GM19240 (cell line): ENCODE measurements around the gene BMPER.

Experiments used
- DNase-seq: peaks from one replicate; pipeline ENCODE4 v3.0.0; 2011; ENCODE audit warnings: low spot score; ENCODE audit not compliant: insufficient read length

Gene BMPER

GRCh38 chr7:33922820-33923219, 17.5 kb downstream of the BMPER start:
- no peak for DNase-seq

- no peak for DNase-seq
These were observed 18.3 kb downstream of the BMPER start for GRCh38 chr7:33923440-33924229.

- DNase-seq, result no peak
These were observed 21.2 kb downstream of the BMPER start for GRCh38 chr7:33926535-33926934.

- no peak for DNase-seq
These were observed 23.6 kb downstream of the BMPER start for GRCh38 chr7:33928986-33929385.

GRCh38 chr7:33932221-33932620, 26.9 kb downstream of the BMPER start:
- no peak for DNase-seq

- peak; percentile 29 for DNase-seq
These were observed 27.6 kb downstream of the BMPER start for GRCh38 chr7:33932832-33933468.

GRCh38 chr7:33933611-33934281, 28.4 kb downstream of the BMPER start:
- DNase-seq, result no peak

GRCh38 chr7:33934391-33934790, 29.1 kb downstream of the BMPER start:
- DNase-seq, result no peak

GRCh38 chr7:33936503-33936902, 31.2 kb downstream of the BMPER start:
- no peak for DNase-seq

GRCh38 chr7:33937871-33938270, 32.5 kb downstream of the BMPER start:
- no peak for DNase-seq

- no peak for DNase-seq
These were observed 33.8 kb downstream of the BMPER start for GRCh38 chr7:33939121-33939520.

GRCh38 chr7:33940503-33940902, 35.2 kb downstream of the BMPER start:
- no peak for DNase-seq

- DNase-seq, result no peak
These were observed 36.1 kb downstream of the BMPER start for GRCh38 chr7:33941418-33941817.

- DNase-seq, result no peak
These were observed 40.9 kb downstream of the BMPER start for GRCh38 chr7:33946094-33946699.

- no peak for DNase-seq
These were observed 44.8 kb downstream of the BMPER start for GRCh38 chr7:33950047-33950714.

GRCh38 chr7:33952824-33953223, 47.5 kb downstream of the BMPER start:
- DNase-seq, result no peak

GRCh38 chr7:33958104-33958503, 52.8 kb downstream of the BMPER start:
- no peak for DNase-seq

- no peak for DNase-seq
These were observed 54.3 kb downstream of the BMPER start for GRCh38 chr7:33959676-33960075.

- no peak for DNase-seq
These were observed 56.6 kb downstream of the BMPER start for GRCh38 chr7:33961948-33962347.

- DNase-seq, result no peak
These were observed 59.3 kb downstream of the BMPER start for GRCh38 chr7:33964417-33965182.
